GM18502 (cell line): ENCODE data around the gene PEA15.
A peak's percentile ranks its signal among the peaks of the same experiment; 100 is the strongest.

Source experiments
- ATAC-seq: cut with Tn5 transposase; IDR thresholded peaks from one replicate; pipeline ENCODE4 v1.9.1; 2021; ENCODE audit warnings: mild to moderate bottlenecking; ENCODE audit not compliant: unreplicated experiment, poor library complexity

The PEA15 gene

DNA sequence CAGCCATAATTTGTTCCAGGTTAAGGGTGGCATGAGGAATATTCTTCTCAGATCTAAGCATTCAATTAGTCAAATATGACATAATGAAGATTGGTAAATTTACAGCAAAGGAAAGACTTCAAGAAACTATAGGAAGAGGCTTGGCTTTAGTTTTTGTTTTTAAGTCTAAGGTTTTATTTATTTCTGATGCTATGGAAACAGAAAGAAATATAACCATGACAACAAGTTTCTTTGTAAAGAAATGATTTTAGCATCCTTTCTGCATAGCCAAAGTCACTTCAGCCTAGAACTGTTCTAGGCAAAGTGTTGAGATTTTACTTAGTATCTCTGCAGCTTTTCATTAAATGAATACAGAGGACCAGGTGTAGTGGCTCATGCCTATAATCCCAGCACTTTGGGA is 27.7 kb downstream of the PEA15 start:
- no peak for ATAC-seq

DNA sequence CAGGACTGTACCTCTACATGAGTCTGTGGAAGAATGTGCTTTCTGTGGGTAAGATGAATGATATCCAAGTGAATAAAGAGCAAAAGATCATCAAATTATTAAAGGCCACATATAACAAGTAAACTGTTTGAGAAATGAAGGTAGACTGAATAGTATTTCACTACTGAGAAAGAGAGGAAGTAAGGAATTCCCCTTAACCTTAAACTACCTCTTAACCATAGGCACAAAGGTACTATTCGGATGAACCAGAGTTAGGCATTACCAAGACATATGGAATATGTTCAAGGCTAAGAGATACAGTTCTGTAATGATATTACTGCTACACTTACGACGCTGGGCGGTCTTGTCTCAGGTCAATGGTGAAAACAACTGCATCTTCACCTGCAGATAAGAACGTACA is 31.6 kb downstream of the PEA15 start:
- ATAC-seq: no peak

DNA sequence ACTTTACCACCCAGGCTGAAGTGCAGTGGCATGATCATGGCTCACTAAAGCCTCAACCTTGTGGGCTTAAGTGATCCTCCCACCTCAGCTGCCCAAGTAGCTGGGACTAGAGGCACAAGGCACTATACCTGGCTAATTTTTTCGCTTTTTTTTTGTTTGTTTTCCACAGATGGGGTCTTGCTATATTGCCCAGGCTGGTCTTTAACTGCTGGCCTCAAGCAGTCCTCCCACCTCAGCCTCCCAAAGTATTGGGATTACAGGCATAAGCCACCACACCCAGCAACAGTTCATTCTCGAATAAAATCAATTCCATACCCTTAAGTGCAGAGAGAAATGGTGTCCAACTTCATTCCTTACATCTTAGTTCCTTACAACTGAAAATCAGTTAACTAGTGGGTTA is 32.4 kb downstream of the PEA15 start:
- ATAC-seq: no peak

DNA sequence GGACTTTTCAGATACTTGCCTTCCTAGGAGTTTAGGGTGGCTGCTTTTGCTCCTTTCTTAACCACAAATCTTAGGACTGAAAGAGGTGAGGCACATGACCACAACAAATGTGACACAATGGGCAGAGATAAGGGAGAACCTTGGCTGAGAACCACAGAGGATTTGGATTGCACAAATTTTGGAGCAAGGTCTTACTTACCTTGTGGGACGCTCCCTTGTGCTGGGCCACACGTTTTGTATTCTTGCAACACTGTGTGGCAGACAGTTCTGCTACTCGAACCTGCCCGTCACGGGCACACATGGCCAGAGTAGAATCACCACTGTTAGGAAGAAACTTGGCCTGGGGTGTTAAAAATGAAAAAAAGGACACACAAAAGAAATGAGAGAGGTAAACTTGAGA is 33.2 kb downstream of the PEA15 start:
- ATAC-seq: no peak

DNA sequence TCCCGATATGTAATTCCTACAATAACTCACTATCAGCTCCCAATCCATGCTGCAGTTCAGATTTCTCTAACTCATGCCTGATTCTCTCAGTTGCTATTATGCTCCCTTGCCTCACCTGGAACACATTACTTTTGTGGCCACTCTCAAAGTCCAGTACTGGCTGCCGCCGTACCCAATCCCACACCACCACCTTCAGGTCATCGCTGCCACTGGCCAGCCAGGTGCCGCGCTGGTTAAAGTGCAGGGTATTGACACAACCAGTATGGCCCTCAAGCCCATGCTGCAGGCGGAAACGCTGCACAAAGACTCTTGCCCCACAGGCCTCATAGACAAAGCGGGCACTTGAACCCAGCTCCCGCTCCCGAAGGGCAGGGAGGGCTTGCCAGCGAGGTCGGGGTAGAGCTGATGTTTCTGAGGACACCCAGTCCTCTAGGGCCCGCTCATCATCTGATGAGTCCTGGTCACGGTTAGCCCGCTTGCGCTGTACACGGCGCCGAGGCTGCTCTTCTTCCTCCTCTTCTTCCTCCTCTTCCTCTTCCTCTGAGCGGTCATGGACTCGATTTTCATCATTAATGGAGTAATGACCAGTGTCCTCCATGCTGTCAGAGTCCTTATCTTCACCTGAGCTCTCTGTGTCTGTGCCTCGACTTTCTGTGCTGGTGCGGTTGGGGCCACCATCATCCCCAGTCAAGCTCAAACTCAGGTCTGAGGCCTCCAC is 34.6 kb downstream of the PEA15 start:
- no peak for ATAC-seq

DNA sequence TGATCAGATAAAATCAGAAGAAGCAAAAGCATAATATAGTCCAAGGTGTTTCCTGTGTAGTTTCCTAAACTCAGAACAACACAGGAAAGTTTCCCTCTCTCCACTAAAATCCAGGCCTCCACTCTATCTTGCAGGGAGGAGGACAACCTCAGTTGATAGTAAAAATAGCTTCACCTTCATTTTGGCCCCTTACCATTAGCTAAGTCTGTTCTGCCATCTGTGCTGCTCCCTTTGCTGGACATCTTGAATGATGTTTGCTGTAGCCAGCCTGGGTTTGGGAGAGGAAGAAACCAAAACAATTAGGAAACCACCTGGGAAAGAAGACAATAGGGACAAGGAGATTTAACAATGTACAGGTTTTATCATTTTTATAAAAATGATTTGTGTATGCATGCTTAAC is 38.6 kb downstream of the PEA15 start:
- no peak for ATAC-seq

DNA sequence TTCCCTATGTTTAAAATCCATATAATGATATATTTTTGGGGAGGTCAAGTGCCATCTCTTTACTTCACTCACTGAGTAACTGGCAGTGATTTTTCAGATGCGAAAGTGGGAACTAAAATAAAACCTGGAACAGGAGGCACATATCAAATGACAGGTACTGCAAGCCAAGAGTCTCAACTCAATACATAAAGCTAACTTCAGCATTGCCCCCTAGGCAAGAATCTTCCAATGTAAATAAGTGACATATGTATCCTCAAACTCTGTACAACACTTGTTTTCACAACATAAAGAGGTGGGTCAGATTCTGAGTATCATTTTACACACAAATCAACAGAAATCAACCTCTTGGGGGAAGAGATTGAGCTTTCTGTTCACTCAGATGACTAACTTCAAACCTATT is 39.0 kb downstream of the PEA15 start:
- no peak for ATAC-seq

DNA sequence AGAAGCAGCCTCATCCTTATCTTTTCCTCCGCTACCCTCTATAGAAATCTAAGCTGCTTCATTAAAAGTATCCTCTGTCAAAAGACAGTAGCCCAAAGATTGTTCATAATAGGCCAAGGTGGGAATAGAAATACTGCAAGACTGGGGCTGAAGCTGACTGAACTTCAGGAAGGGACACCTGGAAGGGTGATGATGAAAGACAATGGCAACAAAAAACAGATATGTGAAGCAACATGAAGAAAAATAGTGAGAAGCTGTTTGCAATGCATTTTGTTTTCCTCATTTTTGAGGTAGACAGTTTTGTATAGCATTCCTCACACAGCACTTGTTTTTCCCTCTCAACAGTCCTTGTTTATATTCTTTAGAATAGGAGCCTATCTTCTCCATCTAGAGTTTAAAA is 40.2 kb downstream of the PEA15 start:
- no peak for ATAC-seq

DNA sequence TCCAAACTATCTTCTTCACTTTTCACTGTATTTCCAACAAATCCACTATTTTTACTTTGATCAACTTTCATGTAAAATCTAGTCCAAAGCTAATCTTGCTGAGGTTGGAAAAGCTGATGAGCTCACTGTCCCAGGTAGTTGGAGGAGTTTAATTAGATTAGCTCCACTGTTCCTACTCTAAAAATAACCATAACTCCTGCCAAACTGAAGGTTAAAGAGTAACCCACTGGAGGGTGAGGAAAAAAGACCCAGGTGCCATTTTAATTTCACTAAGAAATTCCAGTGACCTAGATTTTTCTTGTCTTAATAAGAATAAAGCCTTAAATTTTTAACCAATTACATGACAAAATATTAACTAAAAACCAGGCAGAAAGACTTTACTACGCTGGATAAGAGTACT is 41.9 kb downstream of the PEA15 start:
- no peak for ATAC-seq

DNA sequence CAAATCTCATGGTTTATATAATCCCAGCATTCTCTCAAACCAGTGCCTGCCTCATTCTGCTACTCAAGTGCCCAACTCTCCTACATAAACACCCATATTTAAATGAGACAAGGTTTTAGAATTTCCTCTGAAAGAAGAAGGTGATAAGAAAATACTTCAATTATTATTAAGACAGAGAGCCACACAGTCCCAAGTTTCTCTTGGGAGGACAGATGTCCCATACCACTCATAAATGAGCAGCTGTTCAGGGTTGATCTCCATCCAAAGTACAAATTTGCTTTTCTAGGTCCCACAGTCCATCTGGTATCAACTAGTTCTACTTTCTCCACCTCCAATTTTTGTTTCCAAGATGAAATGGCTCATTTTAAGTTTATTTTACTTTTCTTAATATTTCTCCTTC is 45.8 kb downstream of the PEA15 start:
- no peak for ATAC-seq

DNA sequence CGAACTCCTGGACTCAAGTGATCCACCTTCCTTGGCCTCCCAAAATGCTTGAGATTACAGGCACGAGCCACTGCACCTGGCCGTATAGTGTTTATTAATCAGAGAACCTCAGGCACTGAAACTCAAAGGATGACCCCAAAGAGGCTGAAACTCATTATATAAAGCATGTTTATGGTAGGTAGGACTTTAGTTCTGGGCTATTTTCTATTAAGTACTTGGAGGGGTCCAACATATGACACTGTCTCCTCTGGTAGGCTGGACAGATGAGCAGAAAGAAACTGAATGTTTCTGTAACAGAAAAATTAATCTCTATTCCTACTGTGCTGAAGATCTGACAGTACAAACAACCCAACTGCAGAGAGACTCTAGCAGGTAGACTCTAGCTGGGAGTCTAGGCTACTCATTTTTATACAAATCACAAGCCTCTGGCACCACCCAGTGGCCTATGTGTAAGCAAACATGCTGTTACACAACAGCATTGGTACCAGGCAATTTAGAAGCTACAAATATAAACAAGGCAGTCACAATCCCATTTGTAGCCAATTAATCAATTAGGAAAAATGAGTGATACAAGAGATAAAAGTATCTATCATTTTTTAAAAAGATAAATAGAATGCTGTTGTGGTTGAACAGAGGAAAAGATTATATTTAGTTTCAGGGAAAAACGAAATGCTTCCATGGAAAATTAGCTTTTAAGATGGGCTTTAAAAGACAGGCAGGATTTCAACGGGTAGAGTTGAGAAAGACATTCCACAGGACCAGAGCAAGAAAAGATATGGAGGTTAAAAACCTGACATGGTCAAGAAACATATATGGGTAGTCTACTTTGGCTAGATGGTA is 46.7 kb downstream of the PEA15 start:
- ATAC-seq: peak; percentile 62

DNA sequence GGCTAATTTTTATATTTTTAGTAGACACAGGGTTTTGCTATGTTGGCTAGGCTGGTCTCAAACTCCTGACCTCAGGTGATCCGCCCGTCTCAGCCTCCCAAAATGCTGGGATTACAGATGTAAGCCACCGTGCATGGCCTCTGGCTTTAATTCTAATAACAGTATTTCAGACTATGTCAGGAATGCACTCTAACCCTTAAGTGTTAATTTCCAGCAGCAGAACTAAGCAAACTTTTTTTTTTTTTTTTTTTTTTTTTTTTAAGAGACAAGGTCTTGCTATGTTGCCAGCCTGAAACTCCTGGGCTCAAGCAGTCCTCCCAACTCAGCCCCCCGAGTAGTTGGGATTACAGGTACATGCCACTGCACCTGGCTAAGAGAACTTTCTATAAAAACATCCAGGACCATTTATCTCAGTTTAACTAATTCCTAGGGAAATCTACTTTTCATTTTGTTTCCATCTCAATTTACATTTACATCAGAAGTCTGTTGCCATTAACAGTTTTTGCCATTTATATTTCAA is 50.7 kb downstream of the PEA15 start:
- no peak for ATAC-seq

DNA sequence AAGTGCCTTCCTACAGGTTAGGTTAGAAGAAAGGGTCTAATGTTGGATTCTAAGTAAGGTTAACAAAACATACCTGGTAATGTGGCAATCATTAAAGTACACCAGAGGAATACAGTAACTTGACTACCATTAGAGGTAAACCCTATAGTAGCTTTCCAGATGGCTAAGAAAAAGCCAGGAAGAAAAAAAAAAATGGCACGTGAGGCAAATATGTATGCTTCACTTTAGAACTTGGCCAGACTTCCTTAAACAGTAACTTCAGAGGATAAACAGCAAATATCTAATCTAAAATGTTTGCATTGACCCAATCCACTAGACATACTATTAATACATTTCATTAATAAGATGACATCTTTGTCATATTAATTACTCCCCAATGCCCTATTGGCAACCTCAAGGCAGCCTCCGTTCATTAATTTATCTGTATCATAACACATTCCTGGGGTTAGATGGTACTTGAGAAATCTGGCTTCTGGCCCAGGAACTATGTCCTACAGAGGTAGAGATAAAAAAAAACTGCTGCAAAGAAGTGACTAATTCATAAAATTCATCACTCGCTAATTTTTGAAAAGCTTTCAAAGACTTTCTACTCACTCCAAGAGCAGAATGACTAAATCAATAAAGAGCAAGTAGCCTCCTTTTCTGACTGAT is 51.3 kb downstream of the PEA15 start:
- no peak for ATAC-seq

DNA sequence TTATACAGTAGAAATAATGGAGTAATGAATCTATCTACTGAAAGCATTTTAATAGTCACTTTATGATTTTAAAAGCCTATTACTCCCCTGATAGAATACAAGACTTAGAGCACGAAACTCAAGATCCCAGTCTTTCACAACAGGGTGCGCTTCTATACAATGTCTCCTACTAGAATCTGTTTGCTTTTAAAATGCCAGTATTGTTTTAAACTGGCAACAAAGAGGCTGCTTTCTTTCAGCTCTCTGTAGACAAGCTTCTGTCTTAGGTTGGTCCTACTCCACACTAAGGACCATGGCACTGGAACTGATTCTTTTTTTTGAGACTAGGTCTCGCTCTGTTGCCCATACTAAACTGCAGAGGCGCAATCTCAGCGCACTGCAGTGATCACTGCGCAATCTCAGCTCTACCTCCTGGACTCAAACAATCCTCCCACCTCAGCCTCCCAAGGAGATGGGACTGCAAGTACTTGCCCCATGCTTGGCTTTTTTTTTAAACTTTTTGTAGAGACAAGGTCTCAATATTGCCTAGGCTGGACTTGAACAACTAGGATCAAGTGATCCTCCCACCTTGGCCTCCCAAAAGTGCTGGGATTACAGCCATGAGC is 52.3 kb downstream of the PEA15 start:
- ATAC-seq: no peak

DNA sequence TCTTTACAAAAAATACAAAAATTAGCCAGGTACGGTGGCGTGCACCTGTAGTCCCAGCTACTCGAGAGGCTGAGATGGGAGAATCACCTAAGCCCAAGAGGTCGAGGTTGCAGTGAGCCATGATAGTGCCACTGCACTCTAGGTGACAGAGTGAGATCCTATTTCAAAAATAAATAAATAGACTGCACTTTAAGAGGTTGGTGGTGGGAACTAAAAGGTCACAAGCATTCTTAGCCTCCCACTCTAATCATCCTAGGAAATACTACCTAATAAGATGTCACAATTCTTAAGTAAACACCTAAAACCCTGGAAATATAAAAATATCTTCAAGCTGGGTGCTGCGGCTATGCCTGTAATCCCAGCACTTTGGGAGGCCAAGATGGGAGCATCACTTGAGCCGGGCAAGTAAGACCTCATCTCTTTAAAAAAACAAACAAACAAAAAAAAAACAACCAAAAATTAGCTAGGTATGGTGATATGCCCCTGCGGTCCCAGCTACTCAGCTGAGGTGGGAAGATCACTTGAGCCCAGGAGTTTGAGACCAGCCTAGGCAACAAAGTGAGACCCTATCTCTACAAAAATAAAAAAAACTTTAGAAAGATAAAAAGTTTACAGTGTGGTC is 53.1 kb downstream of the PEA15 start:
- ATAC-seq: no peak

DNA sequence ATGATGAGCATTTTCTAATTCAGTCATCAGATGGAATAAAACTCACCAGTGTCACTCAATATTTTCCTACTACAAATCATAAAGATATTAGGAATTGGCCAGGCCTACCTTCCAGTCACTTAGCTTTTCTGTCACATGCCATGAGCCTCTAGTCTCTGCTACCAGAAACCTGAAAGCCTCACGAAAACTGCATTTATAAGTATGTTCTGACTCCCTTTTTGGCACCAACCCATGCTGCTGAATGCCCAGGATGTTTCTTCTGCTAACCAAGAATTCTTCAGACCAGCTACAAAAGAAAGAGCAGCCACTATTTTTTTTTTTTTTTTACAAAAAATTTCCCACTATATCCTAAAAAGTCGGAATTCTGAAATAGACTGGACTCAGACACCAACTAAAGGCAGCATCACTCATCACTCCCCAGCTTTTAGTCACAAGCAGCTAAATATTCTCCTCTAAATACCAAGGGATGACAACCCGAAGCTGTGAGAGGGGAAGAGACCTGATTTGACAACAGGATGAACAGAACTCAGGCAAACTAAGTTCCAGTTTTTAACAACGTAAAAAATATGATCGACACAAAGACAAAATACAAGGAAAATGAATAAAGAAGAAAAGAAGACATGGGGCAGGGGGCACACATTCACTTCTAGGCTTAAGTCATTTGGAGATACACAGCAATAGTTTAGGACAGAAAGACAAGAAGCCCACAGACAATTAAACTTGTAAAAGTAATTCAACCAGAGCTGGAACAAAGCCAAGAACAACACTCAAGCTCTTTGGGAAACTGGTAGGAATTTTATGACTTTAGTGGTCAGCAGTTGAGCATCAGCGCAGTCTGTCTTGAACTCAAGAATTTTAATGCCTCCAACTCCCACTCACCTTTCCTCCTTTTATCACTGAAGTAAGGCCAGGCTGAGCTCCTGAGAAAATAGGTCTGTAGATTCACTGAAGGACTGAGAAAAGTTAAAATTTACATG is 55.5 kb downstream of the PEA15 start:
- ATAC-seq: no peak

DNA sequence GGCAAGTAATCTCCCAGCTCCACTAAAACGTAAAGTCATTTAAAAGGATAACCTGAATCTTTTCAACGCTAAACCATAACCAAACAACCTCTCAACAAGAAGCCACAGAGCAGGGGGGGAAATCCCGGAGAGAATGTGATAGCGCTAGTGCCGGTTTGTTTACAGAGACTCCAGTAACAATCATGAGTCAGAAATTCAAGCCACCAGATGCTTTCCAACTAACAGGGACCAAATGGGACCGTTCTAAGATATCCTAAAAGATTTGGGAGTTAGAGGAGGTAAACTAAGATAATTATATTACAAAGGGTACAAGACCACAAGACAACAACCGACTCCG is 56.3 kb downstream of the PEA15 start:
- peak; percentile 39 for ATAC-seq

DNA sequence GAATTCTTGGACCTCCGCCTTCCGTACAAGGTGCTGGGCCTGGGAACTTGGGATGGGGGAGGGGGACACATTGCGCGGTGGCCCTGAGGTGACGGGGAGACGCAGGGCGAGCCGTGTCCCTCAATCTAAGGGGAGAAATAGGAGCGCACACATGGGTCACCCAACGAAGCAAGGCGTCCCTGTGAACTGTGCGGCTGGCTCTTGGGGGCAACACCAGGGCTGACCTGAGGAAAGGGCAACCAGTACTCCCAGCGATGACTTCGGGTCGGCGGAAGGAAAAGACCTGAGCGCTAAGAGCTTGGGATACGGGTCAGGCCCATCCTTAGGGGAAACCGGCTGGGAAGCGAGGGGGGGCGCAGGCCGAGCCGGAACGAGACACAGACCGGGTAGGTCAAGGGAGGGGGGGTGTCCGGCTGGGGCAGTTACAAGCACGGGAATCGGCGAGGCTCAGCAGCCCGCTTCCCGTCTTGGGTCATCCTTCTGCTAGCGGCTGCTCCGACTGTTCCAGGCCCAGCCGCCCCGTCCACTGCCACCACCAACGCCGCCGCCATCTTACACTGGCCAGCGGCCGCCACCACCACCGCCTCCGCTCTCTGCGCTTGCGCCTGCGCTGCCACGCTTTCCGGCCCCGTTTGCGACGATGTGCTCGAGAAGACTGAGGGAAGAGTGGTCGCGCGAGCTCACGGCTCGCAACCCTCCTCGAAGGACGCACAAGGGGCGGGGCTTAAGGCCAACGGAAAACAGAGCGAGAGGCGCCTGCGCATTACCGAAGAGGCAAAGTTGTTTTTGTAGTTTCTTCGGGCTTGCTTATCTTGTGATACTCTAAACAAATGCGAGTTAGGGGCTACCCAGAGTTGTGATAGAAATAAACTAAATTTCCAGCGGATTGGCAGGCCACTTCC is 57.0 kb downstream of the PEA15 start, which contains the start of gene DCAF8:
TSS of gene DCAF8 (minus strand) at position 657 of the 902 bp plus-strand sequence. CDS start 18,541 bp downstream, outside the sequence.
- peak; percentile 76 for ATAC-seq
